HG02973 (cell line): ENCODE results near the gene BRD4.

Experiments used
- ATAC-seq: cut with Tn5 transposase; IDR thresholded peaks from one replicate; pipeline ENCODE4 v1.9.1; 2021; ENCODE audit warnings: moderate library complexity; ENCODE audit not compliant: unreplicated experiment

BRD4 gene

DNA sequence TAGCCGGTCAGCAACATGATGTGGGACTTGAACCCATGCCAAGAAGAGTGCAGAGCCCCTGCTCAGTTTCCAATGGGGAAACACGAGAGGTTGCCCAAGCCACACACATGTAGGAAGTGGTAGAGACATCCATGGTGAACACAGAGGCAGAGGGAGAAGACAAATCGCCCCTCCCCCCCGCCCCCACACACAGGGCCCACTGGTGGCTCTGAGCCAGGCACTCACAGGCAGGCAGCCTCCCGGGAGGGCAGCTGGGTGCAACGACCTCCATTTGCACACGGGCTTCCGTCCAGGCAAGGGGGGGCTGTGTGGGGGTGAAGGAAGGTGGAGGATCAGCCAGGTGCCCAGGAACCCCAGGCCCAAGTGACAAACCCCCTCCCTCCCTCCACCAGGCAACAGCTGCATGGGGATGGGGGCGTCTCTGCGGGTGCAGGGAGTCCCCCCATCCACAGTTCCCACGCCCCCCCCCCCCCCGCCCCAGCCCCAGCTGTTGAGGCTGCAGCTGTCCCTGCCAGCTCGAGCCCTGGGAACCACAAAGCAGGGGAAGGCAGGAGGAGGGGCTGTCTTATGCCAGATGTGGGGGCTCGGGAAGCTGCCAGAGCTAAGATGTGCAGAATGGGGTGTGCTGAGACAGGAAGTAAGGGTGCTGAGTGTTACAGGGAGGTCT lies 134.9 kb downstream of the BRD4 start:
- no peak for ATAC-seq

DNA sequence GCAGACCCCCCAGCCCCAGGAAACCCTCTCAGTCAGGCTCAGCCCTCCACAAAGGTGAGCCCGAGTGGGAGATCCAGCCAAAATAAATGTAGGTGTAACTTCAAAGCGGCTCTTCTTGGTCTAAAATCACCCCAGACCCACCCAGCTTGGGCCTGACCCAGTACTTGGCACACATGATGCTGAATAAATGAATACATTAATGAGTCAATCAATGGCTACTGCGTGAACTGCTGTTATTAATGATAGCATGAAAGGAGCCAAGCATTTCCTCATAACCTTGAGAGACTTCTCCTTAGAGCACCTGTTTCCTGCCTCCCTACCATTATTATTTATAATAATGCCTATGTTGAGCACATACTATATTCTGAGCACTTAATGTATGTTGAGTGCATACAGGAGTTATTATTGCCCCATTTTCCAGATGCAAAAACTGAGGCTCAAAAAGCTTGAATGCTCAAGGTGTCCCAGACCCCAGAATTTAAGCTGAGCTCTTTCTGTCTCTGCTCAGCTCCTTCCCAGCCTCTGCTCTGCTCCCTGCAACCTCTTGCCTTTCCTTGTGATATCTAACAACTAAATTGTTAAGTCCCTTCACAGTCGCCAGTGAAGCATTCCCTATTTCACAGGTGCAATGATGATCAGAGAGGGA lies 135.9 kb downstream of the BRD4 start:
- ATAC-seq: no peak

DNA sequence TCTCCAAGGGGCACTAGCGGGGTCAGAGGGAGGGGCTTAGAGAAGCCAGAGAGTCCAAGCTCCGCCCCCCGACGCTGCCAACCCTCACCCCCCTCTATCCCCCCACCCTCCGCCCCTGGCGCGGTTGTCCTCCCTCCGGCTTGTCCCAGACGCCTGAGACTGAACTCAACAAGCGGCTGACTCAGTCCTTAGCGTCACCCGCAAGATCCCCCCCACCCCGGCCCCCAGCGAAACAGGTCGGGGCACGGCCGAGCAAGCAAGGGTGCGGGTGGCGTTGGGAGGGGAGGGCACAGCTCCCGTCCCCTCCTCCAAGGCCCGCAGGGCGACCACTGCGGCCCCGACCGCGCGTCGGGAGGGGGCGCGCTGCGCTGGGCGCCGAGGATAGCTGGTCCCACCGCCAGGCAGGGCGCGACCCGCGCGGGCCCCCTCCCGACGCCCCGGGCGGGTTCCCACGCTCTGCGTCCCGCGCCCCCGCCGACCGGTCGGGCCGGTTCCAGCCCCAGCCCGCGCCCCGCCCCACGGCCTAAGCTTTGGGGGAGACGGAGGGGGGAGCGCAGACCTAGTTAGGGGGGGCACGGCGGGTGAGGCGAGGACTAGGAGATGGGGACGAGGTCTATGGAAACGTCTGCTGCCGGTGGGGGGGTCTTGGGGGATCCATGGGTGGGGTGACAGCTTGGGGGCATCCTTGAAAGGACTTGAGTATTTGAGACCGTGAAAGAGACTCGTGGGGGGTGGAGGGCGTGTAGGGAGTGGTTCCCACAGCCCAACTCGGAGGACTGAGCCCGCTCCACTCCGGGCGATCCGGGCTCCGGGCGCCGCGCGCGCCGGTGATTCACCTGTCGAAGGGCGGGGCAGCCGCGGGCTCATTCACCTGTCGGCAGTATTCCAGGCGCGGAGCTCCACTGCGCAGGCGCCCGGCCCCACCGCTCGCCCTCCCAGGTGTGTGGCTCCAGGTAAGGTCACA lies 136.7 kb downstream of the BRD4 start:
- no peak for ATAC-seq

DNA sequence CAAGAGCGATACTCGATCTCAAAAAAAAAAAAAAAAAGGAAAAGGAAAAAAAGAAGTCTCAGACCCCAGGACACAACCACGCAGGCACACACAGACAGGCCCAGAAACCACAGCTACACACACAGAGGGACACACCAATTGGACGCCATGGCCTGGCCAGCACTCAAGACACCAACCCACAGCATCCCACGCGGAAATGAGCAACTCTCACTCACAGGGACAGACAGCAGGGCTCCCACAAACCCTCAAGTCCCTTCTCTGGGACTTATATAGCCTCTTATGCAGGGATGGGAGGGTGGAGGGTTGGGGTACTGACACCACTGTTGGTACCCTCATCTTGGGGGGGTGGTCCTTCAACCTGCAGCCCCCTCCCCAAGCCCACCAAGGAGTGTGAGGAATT lies 137.4 kb downstream of the BRD4 start:
- ATAC-seq: no peak

DNA sequence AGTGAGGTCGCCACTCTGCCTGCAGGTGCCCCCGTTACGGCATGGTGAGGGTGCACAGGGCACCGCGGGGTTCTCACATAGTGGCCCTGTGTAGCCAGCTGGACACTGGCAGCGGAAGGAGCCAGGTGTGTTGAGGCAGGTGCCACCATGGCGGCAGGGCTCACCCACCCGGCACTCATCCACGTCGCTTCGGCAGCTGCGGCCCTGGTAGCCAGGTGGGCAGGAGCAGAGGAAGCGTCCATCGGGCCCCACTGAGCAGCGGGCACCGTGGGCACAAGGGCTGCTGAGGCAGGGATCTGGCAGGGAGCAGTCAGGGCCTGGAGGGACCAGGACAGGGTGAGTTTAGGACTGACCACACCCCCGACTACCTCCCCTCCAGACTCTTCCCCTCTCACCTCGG lies 140.4 kb downstream of the BRD4 start:
- no peak for ATAC-seq

DNA sequence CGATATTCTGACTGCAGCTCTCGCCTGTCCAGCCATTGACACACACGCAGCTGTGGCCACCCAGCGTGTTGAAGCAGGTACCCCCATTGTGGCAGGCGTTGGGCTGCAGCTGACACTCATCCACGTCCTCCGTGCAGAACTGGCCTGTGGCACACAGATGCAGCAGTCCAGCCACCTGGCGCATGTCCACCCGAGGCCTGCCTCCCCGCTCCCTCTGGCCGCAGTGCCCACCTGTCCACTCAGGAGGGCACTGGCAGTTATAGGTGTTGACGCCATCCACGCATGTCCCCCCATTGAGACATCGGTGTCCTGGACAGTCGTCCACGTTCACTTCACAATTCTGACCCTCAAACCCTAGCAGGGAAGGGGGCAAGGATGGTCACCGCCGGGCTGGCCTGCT lies 140.8 kb downstream of the BRD4 start:
- ATAC-seq: no peak

DNA sequence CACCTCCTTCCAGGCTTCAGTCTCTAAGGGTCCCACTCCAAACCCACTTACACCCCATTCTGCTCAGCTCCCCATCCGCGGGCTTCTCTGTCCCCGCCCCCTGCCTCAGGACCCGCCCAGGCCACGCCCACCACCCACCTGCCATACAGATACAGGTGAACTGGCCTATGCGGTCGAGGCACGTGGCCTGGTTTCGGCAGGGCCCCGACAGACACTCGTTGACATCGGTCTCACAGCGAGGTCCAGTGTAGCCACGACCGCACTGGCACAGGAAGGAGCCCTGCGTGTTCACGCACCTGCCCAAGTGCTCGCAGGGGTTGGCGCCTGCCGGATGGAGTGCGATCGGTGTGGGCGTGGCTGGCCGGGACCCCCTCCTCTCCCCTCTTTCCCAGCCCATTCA lies 143.5 kb downstream of the BRD4 start:
- ATAC-seq: no peak

DNA sequence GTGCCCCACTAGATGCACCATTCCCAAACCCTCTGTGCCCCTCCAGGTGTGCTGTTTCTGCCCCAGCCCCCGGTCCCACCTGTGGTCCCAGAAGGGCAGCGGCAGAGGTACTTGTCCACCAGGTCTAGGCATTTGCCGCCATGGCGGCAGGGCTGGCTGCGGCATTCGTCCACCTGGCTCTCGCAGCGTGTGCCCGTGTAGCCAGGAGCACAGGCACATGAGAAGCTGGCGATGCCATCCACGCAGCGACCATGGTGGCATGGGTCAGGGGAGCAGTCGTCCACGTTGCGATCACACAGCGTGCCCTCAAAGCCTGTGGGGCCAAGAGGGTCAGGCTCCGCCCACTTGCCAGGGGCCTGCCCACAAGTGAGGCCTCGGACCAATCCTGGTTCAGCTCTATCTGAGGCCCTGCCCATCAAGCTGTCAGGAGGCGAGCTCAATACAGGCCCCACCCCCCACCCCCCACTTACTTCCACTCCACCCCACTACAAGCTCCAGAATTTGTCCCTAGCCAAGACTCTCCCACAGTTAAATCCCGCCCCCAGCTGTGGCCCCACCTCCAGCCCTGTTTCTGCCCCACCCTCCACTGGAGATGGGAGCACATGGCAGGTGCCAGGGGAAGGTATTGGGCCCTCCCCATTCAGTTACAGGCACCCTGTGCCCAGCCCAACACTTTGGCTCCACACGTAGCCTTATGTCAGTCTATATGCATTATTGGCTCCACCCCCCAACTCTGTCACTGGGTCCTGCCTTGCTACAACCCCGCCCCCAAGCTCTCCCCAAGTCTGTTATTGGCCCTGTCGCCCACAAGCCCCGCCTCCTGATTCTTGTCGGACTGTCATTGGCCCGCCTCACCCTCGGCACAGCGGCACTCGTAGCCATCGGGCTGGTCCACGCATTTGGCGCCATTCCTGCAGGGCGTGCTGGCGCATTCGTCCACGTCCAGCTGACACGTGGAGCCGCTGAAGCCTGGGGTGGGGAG lies 145.0 kb downstream of the BRD4 start:
- ATAC-seq: no peak
